Stimulated activated CD4-positive, alpha-beta T cell treated with anti-CD3 and anti-CD28 coated beads, TNF-alpha, amount 100 ng/mL, for 24 hours (primary cell): ENCODE data around the gene AKR1B1.

ENCODE experiments used
- DNase-seq, 3 experiments: peaks; one replicate each; pipeline ENCODE4 v3.0.0-alpha.2; 2020; ENCODE audit warnings: low read depth in 3 of 3

Gene AKR1B1

GRCh38 chr7:134469622-134470021 lies 10.7 kb upstream of the AKR1B1 start:
- DNase-seq = no peak

GRCh38 chr7:134468475-134468874 lies 9.6 kb upstream of the AKR1B1 start:
- DNase-seq = no peak

- no peak for DNase-seq
These were observed 9.2 kb upstream of the AKR1B1 start for GRCh38 chr7:134468054-134468453.

GRCh38 chr7:134465491-134465890 lies 6.6 kb upstream of the AKR1B1 start:
- DNase-seq = no peak

- DNase-seq = no peak
These were observed 5.6 kb upstream of the AKR1B1 start for GRCh38 chr7:134464496-134464895.

GRCh38 chr7:134463751-134464150 lies 4.9 kb upstream of the AKR1B1 start:
- no peak for DNase-seq

- DNase-seq = no peak
These were observed 3.5 kb upstream of the AKR1B1 start for GRCh38 chr7:134462337-134462925.

GRCh38 chr7:134461916-134462315 lies 3.0 kb upstream of the AKR1B1 start:
- no peak for DNase-seq

GRCh38 chr7:134459981-134460380 lies 1.1 kb upstream of the AKR1B1 start:
- DNase-seq = no peak

GRCh38 chr7:134458341-134458805 lies 527 bp downstream of the AKR1B1 start:
- peak; percentile 7 to 52 (median 8) for DNase-seq

GRCh38 chr7:134457210-134457609 lies 1.7 kb downstream of the AKR1B1 start:
- no peak for DNase-seq

- no peak for DNase-seq
These were observed 4.6 kb downstream of the AKR1B1 start for GRCh38 chr7:134454277-134454676.

GRCh38 chr7:134453518-134453917 lies 5.4 kb downstream of the AKR1B1 start:
- DNase-seq = no peak

GRCh38 chr7:134452991-134453473 lies 5.9 kb downstream of the AKR1B1 start:
- DNase-seq = no peak

GRCh38 chr7:134452419-134452838 lies 6.5 kb downstream of the AKR1B1 start:
- no peak for DNase-seq

GRCh38 chr7:134451656-134452055 lies 7.2 kb downstream of the AKR1B1 start:
- DNase-seq = no peak

GRCh38 chr7:134450294-134451000 lies 8.5 kb downstream of the AKR1B1 start:
- DNase-seq = no peak

- no peak for DNase-seq
These were observed 9.2 kb downstream of the AKR1B1 start for GRCh38 chr7:134449680-134450079.

- DNase-seq = no peak
These were observed 10.3 kb downstream of the AKR1B1 start for GRCh38 chr7:134448356-134449229.

GRCh38 chr7:134447383-134447782 lies 11.5 kb downstream of the AKR1B1 start:
- no peak for DNase-seq

- no peak for DNase-seq
These were observed 12.0 kb downstream of the AKR1B1 start for GRCh38 chr7:134446923-134447322.

- no peak for DNase-seq
These were observed 12.5 kb downstream of the AKR1B1 start for GRCh38 chr7:134446446-134446845.
